Panc1 (cell line): ENCODE data around the gene EIF4G3. TPM values are rescaled to one million over a fixed set of nuclear protein-coding genes. Genes with fewer than 3 reads are reported as not detected.

Experiments
- ATAC-seq: fragments of 200-7000 bp; cut with Tn5 transposase; 2 replicates; pipeline ENCODE4 v1.9.1; 2020; ENCODE audit warnings: mild to moderate bottlenecking, moderate library complexity
- BruUV-seq: library from RNA; stranded (reverse); fragments of 400-500 nt; replicated peaks from 2 replicates; lab custom pipeline; 2021; lab: Mats Ljungman, UMichigan
- CTCF ChIA-PET: fragments of 300-600 bp; sonication (Branson Sonifier 250); formaldehyde crosslinking; loops from one replicate; lab custom pipeline; 2022; ENCODE audit warnings: antibody characterized with exemption; lab: Charles Lee
- POLR2A ChIA-PET: fragments of 300-600 bp; sonication (Branson Sonifier 250); formaldehyde crosslinking; loops from one replicate; lab custom pipeline; 2022; ENCODE audit warnings: antibody characterized with exemption; lab: Charles Lee
- DNase-seq: peaks from one replicate; pipeline ENCODE4 v3.0.0-alpha.2; 2010; ENCODE audit warnings: low read depth, low spot score
- H3K27ac ChIP-seq: 2 replicates; pipeline ENCODE4 v1.5.1; 2011; ENCODE audit warnings: mild to moderate bottlenecking, low read length, inconsistent platforms
- H3K27me3 ChIP-seq: fragments of 200-500 bp; sonication (Bioruptor generic); 2 replicates; pipeline ENCODE4 v1.6.0; 2014; ENCODE audit warnings: low read length, inconsistent platforms; ENCODE audit not compliant: control insufficient read depth, insufficient read depth
- H3K36me3 ChIP-seq: fragments of 200-500 bp; sonication (Bioruptor generic); 2 replicates; pipeline ENCODE4 v1.5.1; 2014; ENCODE audit warnings: inconsistent platforms, mild to moderate bottlenecking, low read length, moderate library complexity; ENCODE audit not compliant: control insufficient read depth, insufficient read depth
- H3K4me1 ChIP-seq: 2 replicates; pipeline ENCODE4 v1.5.1; 2011; ENCODE audit warnings: inconsistent platforms, mild to moderate bottlenecking, low read length, moderate library complexity; ENCODE audit not compliant: control insufficient read depth, insufficient read depth
- H3K4me3 ChIP-seq, 2 experiments: 2 replicates each; pipeline ENCODE4 v1.5.1; 2011 to 2012; ENCODE audit warnings: low read depth in 2 of 2, low read length in 2 of 2, mild to moderate bottlenecking in 2 of 2, inconsistent platforms in 1 of 2, moderate library complexity in 1 of 2
- H3K9me3 ChIP-seq: fragments of 200-500 bp; sonication (Bioruptor generic); 2 replicates; pipeline ENCODE4 v1.5.1; 2014; ENCODE audit warnings: low read depth, mild to moderate bottlenecking, inconsistent platforms, low read length, moderate library complexity; ENCODE audit not compliant: control insufficient read depth, insufficient read depth
- CTCF ChIP-seq: fragments of 450-650 bp; IDR thresholded peaks from 2 replicates; pipeline ENCODE4 v1.5.1; 2017; ENCODE audit warnings: mild to moderate bottlenecking
- POLR2AphosphoS5 ChIP-seq: IDR thresholded peaks from 2 replicates; pipeline ENCODE4 v1.6.1; 2012; ENCODE audit warnings: mild to moderate bottlenecking, low read depth, low read length, moderate library complexity
- SIN3A ChIP-seq: IDR thresholded peaks from 2 replicates; pipeline ENCODE4 v1.6.1; 2012; ENCODE audit warnings: low read depth, mild to moderate bottlenecking, low read length, moderate library complexity, borderline replicate concordance; ENCODE audit not compliant: insufficient read depth
- TCF7L2 ChIP-seq: IDR thresholded peaks from 2 replicates; pipeline ENCODE4 v1.6.1; 2011; ENCODE audit warnings: mild to moderate bottlenecking, low read depth, low read length, inconsistent platforms
- in situ Hi-C: cut with HindIII; loops from 2 replicates; pipeline ENCODE4 v1.10.0; 2016; ENCODE audit warnings: low sequenced_read_pairs, low pct_unique_long_range_greater_than_20kb
- intact Hi-C: fragments of 100-400 bp; cut with micrococcal nuclease; formaldehyde crosslinking; loops from one replicate; pipeline ENCODE4 v1.10.0; 2022; ENCODE audit not compliant: unreplicated experiment
- total RNA-seq: library from RNA; stranded (reverse); gene quantifications from one replicate; pipeline ENCODE4 v1.2.1, GENCODE V29; 2021; ENCODE audit not compliant: unreplicated experiment
- TF ChIP-seq, protein P1 (sequence below), 2 experiments: IDR thresholded peaks; 2 replicates each; pipeline ENCODE4 v1.6.1; 2011 to 2012; ENCODE audit warnings: low read depth in 2 of 2, control low read depth in 1 of 2, low read length in 1 of 2, mild to moderate bottlenecking in 1 of 2, moderate library complexity in 1 of 2; ENCODE audit not compliant: insufficient read depth in 1 of 2

The EIF4G3 gene
- total RNA-seq, 1 experiment from 2014 or later = 78.6 TPM

DNA sequence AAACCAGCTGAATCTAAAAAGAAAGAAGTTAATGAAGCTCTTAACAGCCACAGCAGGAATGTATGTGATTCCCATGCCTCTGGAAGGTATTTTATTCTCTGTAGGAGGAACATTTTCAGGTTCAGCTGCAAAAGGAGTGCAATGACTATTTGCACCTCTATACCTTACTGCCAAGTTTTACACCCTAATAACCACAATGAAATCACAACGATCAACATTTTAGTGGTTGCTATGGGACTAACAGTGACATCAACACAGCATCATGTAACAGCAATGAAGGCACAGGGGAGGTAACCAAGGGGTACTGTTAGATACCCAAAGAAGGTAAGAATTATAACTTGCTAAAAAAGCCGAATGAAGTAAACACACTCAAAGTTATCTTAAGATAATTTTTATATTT lies 273.3 kb downstream of the EIF4G3 start:
- intact Hi-C loops = no loop called here
- TF ChIP-seq, protein P1, sequence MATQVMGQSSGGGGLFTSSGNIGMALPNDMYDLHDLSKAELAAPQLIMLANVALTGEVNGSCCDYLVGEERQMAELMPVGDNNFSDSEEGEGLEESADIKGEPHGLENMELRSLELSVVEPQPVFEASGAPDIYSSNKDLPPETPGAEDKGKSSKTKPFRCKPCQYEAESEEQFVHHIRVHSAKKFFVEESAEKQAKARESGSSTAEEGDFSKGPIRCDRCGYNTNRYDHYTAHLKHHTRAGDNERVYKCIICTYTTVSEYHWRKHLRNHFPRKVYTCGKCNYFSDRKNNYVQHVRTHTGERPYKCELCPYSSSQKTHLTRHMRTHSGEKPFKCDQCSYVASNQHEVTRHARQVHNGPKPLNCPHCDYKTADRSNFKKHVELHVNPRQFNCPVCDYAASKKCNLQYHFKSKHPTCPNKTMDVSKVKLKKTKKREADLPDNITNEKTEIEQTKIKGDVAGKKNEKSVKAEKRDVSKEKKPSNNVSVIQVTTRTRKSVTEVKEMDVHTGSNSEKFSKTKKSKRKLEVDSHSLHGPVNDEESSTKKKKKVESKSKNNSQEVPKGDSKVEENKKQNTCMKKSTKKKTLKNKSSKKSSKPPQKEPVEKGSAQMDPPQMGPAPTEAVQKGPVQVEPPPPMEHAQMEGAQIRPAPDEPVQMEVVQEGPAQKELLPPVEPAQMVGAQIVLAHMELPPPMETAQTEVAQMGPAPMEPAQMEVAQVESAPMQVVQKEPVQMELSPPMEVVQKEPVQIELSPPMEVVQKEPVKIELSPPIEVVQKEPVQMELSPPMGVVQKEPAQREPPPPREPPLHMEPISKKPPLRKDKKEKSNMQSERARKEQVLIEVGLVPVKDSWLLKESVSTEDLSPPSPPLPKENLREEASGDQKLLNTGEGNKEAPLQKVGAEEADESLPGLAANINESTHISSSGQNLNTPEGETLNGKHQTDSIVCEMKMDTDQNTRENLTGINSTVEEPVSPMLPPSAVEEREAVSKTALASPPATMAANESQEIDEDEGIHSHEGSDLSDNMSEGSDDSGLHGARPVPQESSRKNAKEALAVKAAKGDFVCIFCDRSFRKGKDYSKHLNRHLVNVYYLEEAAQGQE (IDR thresholded peaks at IDR 0.05; ENCODE audit: insufficient read depth in 1 of 2, low read depth in 2 of 2, low read length in 1 of 2) = no peak
- TF ChIP-seq SIN3A (no peak), CTCF (no peak), POLR2AphosphoS5 (no peak), TCF7L2 (no peak)
- ChIA-PET POLR2A (no interaction called here), CTCF (no interaction called here)
- Histone ChIP-seq H3K27ac (no peak overlapping the region), H3K4me3 (no peak overlapping the region), H3K36me3 (peaks cover 5% of the 10 kb centered on the region; the same call in 1 of the 2 replicates), H3K4me1 (no peaks in the 10 kb centered on the region; the same call in 1 of the 2 replicates), H3K27me3 (no peaks in the 10 kb centered on the region), H3K9me3 (no peaks in the 10 kb centered on the region)
- no peak for ATAC-seq
- BruUV-seq = no TSS peak
- in situ Hi-C loops = no loop called here
- DNase-seq = no peak

DNA sequence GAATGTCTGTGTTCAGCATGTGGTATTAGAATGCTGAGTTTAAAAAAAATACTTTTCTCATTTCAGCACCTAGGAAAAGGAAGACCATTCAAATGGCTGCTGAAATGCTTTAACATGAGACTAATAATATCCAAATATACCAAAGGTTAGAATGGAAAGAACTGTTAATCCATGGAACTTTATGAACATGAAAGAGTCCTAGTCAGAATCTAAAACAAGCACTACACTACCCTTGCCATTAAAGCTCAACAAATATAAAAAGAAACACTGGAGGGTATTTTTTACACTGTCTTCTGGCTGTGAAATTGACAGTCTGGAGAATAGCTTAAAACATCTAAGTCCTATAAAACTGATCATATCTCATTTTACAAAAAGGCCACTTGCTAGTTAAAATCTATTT lies 276.6 kb downstream of the EIF4G3 start:
- no peak for ATAC-seq
- POLR2A ChIA-PET = interaction anchor here (0.5 kb wide), 1 partner anchor 45 kb away, joined by 4 read pairs; no protein-coding TSS in a partner anchor
- intact Hi-C loops = no loop called here
- peaks cover 11% of the 10 kb centered on the region; the same call in 1 of the 2 replicates for H3K4me1 ChIP-seq
- DNase-seq = no peak
- no peaks in the 10 kb centered on the region for H3K27me3 ChIP-seq
- H3K4me3 ChIP-seq = no peak overlapping the region
- in situ Hi-C loops = no loop called here
- H3K27ac ChIP-seq = no peak overlapping the region; the same call in 1 of the 2 replicates
- peaks cover 8% of the 10 kb centered on the region; the same call in 1 of the 2 replicates for H3K36me3 ChIP-seq
- BruUV-seq = no TSS peak
- no peaks in the 10 kb centered on the region for H3K9me3 ChIP-seq
- CTCF ChIA-PET = interaction anchor here (0.5 kb wide), 1 partner anchor 85 kb away, joined by 3 read pairs; no protein-coding TSS in a partner anchor
- no peak for TF ChIP-seq CTCF
- TF ChIP-seq, protein P1 (IDR thresholded peaks at IDR 0.05; ENCODE audit: insufficient read depth in 1 of 2, low read depth in 2 of 2, low read length in 1 of 2) = no peak
- no peak for TF ChIP-seq TCF7L2
- TF ChIP-seq POLR2AphosphoS5 = no peak
- no peak for TF ChIP-seq SIN3A
